NCI-H748 (cell line): ENCODE results near the gene OR2T12.
"Not testable (repeated sequence)": the region's sequence is repeated elsewhere in the genome, so short reads cannot be mapped to it uniquely, and the experiment has no call there.

ENCODE experiments used
- DNase-seq: peaks from one replicate; lab custom pipeline; 2025; ENCODE audit not compliant: unreplicated experiment; lab: John Stamatoyannopoulos, UW

OR2T12 gene, protein sequence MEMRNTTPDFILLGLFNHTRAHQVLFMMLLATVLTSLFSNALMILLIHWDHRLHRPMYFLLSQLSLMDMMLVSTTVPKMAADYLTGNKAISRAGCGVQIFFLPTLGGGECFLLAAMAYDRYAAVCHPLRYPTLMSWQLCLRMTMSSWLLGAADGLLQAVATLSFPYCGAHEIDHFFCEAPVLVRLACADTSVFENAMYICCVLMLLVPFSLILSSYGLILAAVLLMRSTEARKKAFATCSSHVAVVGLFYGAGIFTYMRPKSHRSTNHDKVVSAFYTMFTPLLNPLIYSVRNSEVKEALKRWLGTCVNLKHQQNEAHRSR

DNA sequence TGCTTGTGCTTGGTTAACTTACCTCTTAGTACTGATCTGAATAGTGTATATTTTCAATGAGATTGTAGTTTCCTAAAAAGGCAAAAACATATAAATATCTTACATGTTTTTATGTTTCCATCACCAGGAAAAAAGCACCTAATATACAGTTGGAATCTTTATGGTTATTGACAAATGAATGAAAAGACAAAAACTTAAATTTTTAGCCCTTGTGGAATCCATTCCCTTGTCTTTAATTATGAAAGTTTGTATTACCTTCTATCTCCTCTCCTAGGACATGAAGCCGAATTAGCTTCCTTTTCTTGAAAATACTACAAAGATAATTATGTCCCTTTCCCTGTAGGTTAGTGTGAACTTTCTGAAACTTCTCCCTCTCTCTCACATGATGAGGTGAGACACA, at the start of gene OR2T12:
Gene OR2T12 (minus strand): TSS at position 101 of the 400 bp plus-strand sequence. CDS start 7,846 bp downstream, outside the sequence.
- DNase-seq = no peak

DNA sequence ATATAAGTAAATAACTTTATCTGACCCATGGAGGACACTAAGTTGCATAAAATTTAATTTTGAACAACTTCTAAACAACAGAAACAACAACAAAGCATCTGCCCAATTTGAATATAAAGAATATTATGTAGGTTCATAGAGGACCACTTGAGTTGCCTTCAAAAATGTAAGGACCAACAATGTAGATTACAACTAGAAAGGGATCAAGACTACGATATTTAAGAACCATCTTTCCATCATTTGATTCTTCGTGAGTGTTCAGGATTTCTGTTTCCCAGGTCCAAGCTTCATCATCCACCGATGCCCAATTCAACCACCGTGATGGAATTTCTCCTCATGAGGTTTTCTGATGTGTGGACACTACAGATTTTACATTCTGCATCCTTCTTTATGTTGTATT, 45.3 kb upstream of the OR2T12 start, which contains the start of gene OR14C36:
Gene OR14C36 (plus strand): TSS at position 301 of the 400 bp plus-strand sequence. CDS start 0 bp downstream, at position 301.
- no peak for DNase-seq

DNA sequence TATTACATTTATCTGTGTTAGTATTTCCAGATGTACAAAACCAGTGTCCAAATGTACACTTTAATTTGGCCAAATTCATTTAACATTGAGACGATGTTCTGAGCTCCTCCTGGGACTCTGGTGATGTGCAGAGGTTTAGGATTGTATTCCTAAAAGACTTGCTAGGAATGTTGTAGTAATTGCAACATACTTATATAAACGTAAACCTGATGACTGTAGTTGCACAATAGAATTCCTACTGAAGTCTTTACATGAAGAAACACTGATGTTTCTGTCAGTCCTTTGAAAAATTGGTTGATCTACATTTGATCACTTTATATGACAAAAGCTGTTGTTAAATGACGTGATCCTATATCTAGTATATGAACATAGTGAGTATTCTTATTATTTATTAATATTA, 40.2 kb upstream of the OR2T12 start:
- DNase-seq = no peak

DNA sequence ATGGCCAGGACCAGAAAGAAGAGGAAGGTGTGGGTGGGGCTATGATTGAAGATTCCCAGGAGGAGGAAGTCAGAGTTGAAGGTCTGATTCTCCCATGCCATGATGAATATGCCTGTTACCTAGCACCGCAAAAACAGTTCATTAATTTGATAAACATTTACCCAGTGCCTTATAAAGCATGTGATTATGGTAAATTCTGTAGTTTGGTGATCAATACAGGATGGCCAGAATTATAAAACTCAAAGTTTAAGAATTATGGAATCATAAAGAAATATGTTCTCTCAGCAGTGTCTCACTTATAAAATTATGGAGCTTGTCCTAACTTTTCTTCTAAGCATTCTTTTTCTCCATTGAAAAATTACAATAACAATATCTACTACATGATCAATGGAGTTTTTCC, 21.2 kb upstream of the OR2T12 start, which contains the start of gene OR2M7:
Gene OR2M7 (minus strand): TSS at position 101 of the 400 bp plus-strand sequence. CDS start 0 bp downstream, at position 101.
- no peak for DNase-seq

DNA sequence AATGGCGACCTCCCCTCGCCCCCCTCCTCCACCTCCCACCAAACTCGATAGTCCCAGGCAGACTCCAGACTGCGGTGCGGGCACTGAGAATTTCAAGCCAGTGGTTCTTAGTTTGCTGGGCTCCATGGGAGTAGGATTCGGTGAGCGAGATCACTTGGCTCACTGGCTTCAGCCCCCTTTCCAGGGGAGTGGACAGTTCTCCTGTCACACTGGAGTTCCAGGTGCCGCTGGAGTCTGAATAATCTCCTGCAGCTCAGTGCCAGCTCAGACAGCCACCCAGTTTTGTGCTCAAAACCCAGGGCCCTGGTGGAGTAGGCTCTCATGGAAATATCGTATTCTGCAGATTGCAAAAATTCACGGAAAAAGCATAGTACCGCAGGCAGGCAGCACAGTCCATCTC, 13.6 kb upstream of the OR2T12 start:
- no peak for DNase-seq

DNA sequence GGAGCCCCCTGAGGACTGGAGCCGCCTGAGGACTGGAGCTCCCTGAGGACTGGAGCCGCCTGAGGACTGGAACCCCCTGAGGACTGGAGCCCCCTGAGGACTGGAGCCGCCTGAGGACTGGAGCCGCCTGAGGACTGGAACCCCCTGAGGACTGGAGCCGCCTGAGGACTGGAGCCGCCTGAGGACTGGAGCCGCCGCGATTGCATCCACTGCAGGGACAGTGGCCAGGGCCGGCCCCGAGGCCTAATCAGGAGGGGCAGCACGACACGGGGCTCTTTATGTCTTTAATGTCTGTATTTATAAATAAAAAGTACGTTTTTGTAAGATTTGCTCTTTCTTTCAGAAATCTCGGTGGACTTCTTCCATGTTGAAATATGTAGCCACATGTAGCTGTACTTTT, 3.5 kb upstream of the OR2T12 start:
- not testable (repeated sequence) for DNase-seq

DNA sequence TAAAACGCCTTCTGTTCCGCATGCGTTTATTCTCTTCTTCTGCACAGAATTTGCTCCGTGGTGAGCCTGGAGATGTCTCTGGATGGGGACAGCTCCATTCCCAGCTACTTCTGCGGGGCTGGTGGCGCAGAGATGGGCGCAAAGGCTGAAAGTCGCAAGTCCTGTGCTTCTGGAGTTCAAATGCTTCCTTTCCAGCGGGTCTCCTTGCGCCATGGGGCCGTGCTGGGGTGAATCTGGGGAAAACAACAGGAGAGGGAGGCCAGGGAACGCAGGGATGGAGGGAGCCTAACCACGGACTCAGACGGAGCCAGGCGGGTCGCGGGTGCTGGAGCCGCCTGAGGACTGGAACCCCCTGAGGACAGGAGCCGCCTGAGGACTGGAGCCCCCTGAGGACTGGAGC, 2.9 kb upstream of the OR2T12 start:
- DNase-seq = no peak

DNA sequence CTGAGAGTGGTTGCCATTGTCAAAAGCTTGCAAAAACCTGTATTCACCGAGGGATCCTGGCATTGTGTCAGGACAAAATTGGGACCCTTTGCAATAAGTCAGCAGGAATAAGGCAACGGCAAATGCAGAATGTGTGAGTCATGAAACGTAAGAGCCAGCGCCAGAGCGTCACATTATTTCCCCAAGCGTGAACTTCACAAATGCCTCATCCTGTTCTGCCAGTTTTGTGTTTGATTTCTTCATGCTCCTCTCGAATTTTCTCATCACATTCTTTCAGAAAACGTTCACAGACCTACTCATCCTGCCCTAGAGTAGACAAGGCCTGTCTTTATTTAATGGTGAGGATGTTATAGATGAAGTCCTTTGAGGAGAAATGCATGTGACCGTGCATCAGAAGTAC, 2.4 kb upstream of the OR2T12 start:
- not testable (repeated sequence) for DNase-seq

DNA sequence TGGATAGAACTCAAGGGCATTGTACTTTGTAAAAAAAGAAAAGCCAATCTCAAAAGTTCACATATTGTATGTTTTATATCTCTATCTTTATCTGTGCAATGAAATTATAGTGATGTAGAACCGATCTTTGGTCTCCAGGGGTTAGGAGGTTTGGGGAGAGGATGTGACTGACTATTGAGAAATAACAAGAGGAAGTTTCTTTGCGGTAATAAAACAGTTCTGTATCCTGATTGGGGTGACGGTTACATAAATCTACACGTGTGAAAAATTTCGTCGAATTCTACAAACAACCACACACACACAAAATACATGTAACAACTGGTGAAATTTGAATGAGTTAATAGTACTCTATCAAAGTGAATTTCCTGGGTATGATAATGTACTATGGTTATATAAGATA, 14.8 kb downstream of the OR2T12 start:
- no peak for DNase-seq

DNA sequence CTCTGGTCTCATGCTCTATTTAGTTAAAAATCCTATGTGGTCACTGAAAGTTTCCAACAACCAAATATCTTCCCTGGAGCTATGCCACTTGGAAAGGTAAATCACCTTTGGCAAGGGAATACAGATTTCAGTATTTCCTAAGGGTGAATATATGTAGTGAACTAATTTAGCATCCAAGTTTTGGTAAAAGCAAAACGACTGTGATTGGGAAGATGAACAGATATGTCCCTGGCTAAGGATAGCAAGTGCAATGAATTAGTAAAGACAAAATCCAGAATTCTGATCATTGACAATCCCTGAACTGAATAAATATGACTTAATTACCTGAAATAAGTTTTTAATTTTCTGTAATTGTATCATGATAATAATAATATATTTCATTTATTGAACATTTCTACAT, 25.3 kb downstream of the OR2T12 start, which contains the start of gene OR2T33:
Gene OR2T33 (minus strand): TSS at position 101 of the 400 bp plus-strand sequence. CDS start 4,162 bp downstream, outside the sequence.
- no peak for DNase-seq

DNA sequence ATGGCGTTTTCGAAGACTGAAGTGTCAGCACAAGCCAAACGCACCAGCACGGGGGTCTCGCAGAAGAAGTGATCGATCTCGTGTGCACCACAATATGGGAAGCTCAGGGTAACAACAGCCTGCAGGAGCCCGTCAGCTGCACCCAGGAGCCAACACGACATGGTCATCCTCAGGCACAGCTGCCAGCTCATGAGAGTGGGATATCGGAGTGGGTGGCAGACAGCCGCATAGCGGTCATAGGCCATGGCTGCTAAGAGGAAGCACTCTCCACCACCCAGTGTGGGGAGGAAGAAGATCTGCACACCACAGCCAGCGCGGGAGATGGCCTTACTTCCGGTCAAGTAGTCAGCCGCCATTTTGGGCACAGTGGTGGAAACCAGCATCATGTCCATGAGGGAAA, 30.0 kb downstream of the OR2T12 start:
- DNase-seq = not testable (repeated sequence)

DNA sequence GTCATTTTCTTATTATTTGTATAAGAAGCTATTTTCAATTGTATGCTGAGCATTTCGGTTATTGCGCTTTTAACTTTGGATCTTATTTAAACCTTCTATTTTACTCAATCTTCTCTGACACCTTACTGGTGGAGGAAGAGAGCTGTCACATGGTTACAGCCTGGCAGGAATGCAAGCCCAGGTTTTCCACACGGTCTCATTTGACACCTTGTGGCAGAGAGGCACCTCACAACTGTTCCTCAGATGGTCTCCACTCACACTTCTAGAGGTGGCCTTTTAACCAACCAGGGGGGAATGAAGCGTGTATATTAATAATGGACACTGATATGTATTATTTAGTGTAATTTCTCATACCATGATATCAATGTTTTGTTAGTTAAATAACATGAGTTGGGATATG, 35.0 kb downstream of the OR2T12 start:
- DNase-seq = peak; percentile 2

DNA sequence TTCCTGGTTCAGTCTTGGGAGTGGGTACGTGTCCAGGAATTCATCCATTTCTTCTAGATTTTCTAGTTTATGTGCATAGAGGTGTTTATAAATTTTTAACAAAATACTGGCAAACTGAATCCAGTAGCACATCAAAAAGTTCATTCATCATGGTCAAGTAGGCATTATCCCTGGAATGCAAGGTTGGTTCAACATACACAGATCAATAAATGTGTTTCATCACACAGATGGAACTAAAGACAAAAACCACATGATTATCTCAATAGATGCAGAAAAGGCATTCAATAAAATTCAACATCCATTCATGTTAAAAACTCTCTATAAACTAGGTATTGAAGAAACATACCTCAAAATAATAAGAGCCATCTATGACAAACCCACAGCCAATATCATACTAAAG, 43.9 kb downstream of the OR2T12 start:
- not testable (repeated sequence) for DNase-seq

DNA sequence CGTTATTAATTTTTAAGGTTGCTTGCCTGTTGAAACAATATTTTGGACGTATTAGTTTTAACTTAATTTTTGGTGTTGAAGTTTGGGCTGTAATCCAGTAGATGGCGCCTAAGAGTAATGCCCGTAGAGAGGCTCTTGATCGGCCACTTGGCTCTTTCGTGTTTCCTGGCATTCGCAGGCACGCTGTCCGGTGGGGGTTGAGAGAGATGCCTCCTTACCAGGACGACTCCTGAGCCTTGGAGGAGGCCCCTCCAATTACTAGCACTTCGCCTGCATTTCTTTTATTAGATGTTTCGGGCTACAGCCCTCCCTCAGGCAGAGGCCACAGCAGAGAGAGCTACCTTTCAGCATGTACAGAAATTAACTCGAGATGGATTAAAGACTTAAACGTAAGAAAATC, 60.0 kb downstream of the OR2T12 start:
- peak; percentile 69 for DNase-seq
